HG02870 (cell line): ENCODE data around the gene AKR7A3.
"Not testable (repeated sequence)": the region's sequence is repeated elsewhere in the genome, so short reads cannot be mapped to it uniquely, and the experiment has no call there.

Source experiments
- ATAC-seq: cut with Tn5 transposase; IDR thresholded peaks from one replicate; pipeline ENCODE4 v1.9.1; 2021; ENCODE audit warnings: mild to moderate bottlenecking, moderate library complexity; ENCODE audit not compliant: unreplicated experiment

Gene AKR7A3

GRCh38 chr1:19288324-19289241 is at the start of gene AKR7A3:
TSS of gene AKR7A3 (minus strand) at chr1:19288770. CDS start at chr1:19288709, 61 bp downstream.
- not testable (repeated sequence) for ATAC-seq

GRCh38 chr1:19338323-19338762 is 49.8 kb upstream of the AKR7A3 start:
- ATAC-seq = no peak

- ATAC-seq = no peak
These were observed 48.7 kb upstream of the AKR7A3 start for GRCh38 chr1:19337289-19337688.

GRCh38 chr1:19336543-19336942 is 48.0 kb upstream of the AKR7A3 start:
- no peak for ATAC-seq

- ATAC-seq = no peak
These were observed 45.2 kb upstream of the AKR7A3 start for GRCh38 chr1:19333587-19334354.

GRCh38 chr1:19332832-19333231 is 44.3 kb upstream of the AKR7A3 start:
- no peak for ATAC-seq

- no peak for ATAC-seq
These were observed 42.8 kb upstream of the AKR7A3 start for GRCh38 chr1:19331262-19331878.

GRCh38 chr1:19330449-19331135 is 42.0 kb upstream of the AKR7A3 start:
- ATAC-seq = no peak

- no peak for ATAC-seq
These were observed 41.0 kb upstream of the AKR7A3 start for GRCh38 chr1:19329611-19330010.

GRCh38 chr1:19329188-19329587 is 40.6 kb upstream of the AKR7A3 start:
- no peak for ATAC-seq

- ATAC-seq = no peak
These were observed 39.9 kb upstream of the AKR7A3 start for GRCh38 chr1:19328486-19328885.

GRCh38 chr1:19327736-19328135 is 39.2 kb upstream of the AKR7A3 start:
- ATAC-seq = no peak

- ATAC-seq = no peak
These were observed 38.7 kb upstream of the AKR7A3 start for GRCh38 chr1:19327301-19327700.

- ATAC-seq = no peak
These were observed 38.1 kb upstream of the AKR7A3 start for GRCh38 chr1:19326748-19327065.

- no peak for ATAC-seq
These were observed 37.6 kb upstream of the AKR7A3 start for GRCh38 chr1:19325958-19326747.

GRCh38 chr1:19325368-19325957 is 36.9 kb upstream of the AKR7A3 start:
- ATAC-seq = no peak

GRCh38 chr1:19324665-19324990 is 36.1 kb upstream of the AKR7A3 start:
- no peak for ATAC-seq

GRCh38 chr1:19323987-19324664 is 35.6 kb upstream of the AKR7A3 start:
- no peak for ATAC-seq

- ATAC-seq = no peak
These were observed 33.9 kb upstream of the AKR7A3 start for GRCh38 chr1:19322481-19322880.
